Muscle layer of colon (tissue), 2 donors: ENCODE measurements around the gene PARD6B.

Experiments
- H3K27ac ChIP-seq: one replicate; pipeline ENCODE4 v1.7.0; 2013; ENCODE audit warnings: low read depth, mild to moderate bottlenecking, low read length, moderate library complexity
- H3K27me3 ChIP-seq, 2 donors: one replicate each; pipeline ENCODE4 v1.7.0; 2013; ENCODE audit warnings: low read length in 2 of 2, mild to moderate bottlenecking in 2 of 2; ENCODE audit not compliant: insufficient read depth in 2 of 2, control insufficient read depth in 1 of 2
- H3K36me3 ChIP-seq: one replicate; pipeline ENCODE4 v1.7.0; 2013; ENCODE audit warnings: mild to moderate bottlenecking, low read length; ENCODE audit not compliant: insufficient read depth
- H3K4me1 ChIP-seq: one replicate; pipeline ENCODE4 v1.7.0; 2013; ENCODE audit warnings: mild to moderate bottlenecking, low read length; ENCODE audit not compliant: insufficient read depth
- H3K4me3 ChIP-seq, 2 donors: one replicate each; pipeline ENCODE4 v1.7.0; 2013; ENCODE audit warnings: low read length in 2 of 2, low read depth in 1 of 2, mild to moderate bottlenecking in 1 of 2, moderate library complexity in 1 of 2
- H3K9ac ChIP-seq: one replicate; pipeline ENCODE4 v1.7.0; 2013; ENCODE audit warnings: low read length
- H3K9me3 ChIP-seq: one replicate; pipeline ENCODE4 v1.7.0; 2013; ENCODE audit warnings: mild to moderate bottlenecking, low read length
- donor health status: abdominal sarcoma.
- donor health status: Adenocarcinoma of cecum.

Gene PARD6B

GRCh38 chr20:50717974-50718761 lies 13.2 kb upstream of the PARD6B start:
- Histone ChIP-seq H3K27ac (no peak overlapping the region), H3K36me3 (no peaks in the 10 kb centered on the region), H3K4me3 (no peak overlapping the region), H3K27me3 (no peaks in the 10 kb centered on the region), H3K4me1 (no peaks in the 10 kb centered on the region), H3K9ac (no peak overlapping the region), H3K9me3 (no peaks in the 10 kb centered on the region)

- Histone ChIP-seq H3K27ac (no peak overlapping the region), H3K4me1 (no peaks in the 10 kb centered on the region), H3K36me3 (no peaks in the 10 kb centered on the region), H3K9me3 (no peaks in the 10 kb centered on the region), H3K4me3 (no peak overlapping the region), H3K27me3 (no peaks in the 10 kb centered on the region), H3K9ac (no peak overlapping the region)
Measured at GRCh38 chr20:50719328-50719727, 12.1 kb upstream of the PARD6B start.

GRCh38 chr20:50720026-50720425 lies 11.4 kb upstream of the PARD6B start:
- Histone ChIP-seq H3K27me3 (no peaks in the 10 kb centered on the region), H3K4me3 (no peak overlapping the region), H3K27ac (no peak overlapping the region), H3K9me3 (no peaks in the 10 kb centered on the region), H3K9ac (no peak overlapping the region), H3K36me3 (no peaks in the 10 kb centered on the region), H3K4me1 (peaks cover 1% of the 10 kb centered on the region)

GRCh38 chr20:50720582-50720981 lies 10.8 kb upstream of the PARD6B start:
- no peaks in the 10 kb centered on the region for H3K9me3 ChIP-seq
- H3K27ac ChIP-seq, result no peak overlapping the region
- H3K9ac ChIP-seq, result no peak overlapping the region
- H3K4me1 ChIP-seq, result peaks cover 6% of the 10 kb centered on the region
- no peak overlapping the region for H3K4me3 ChIP-seq
- H3K36me3 ChIP-seq, result no peaks in the 10 kb centered on the region
- H3K27me3 ChIP-seq, result no peaks in the 10 kb centered on the region

- Histone ChIP-seq H3K27me3 (no peaks in the 10 kb centered on the region), H3K36me3 (no peaks in the 10 kb centered on the region), H3K9me3 (no peaks in the 10 kb centered on the region), H3K9ac (no peak overlapping the region), H3K4me3 (no peak overlapping the region), H3K4me1 (peaks cover 6% of the 10 kb centered on the region), H3K27ac (no peak overlapping the region)
Measured at GRCh38 chr20:50721881-50722281, 9.5 kb upstream of the PARD6B start.

GRCh38 chr20:50722424-50723155 lies 8.8 kb upstream of the PARD6B start:
- Histone ChIP-seq H3K27me3 (no peaks in the 10 kb centered on the region), H3K27ac (no peak overlapping the region), H3K4me1 (peaks cover 6% of the 10 kb centered on the region), H3K9me3 (no peaks in the 10 kb centered on the region), H3K4me3 (no peak overlapping the region), H3K9ac (no peak overlapping the region), H3K36me3 (no peaks in the 10 kb centered on the region)

GRCh38 chr20:50723672-50724071 lies 7.7 kb upstream of the PARD6B start:
- Histone ChIP-seq H3K9me3 (no peaks in the 10 kb centered on the region), H3K4me1 (peaks cover 6% of the 10 kb centered on the region), H3K27ac (no peak overlapping the region), H3K36me3 (no peaks in the 10 kb centered on the region), H3K9ac (no peak overlapping the region), H3K4me3 (no peak overlapping the region), H3K27me3 (no peaks in the 10 kb centered on the region)

GRCh38 chr20:50724112-50724725 lies 7.2 kb upstream of the PARD6B start:
- H3K27me3 ChIP-seq, result no peaks in the 10 kb centered on the region
- H3K4me1 ChIP-seq, result peaks cover 6% of the 10 kb centered on the region
- H3K4me3 ChIP-seq, result no peak overlapping the region
- no peaks in the 10 kb centered on the region for H3K9me3 ChIP-seq
- H3K9ac ChIP-seq, result no peak overlapping the region
- H3K36me3 ChIP-seq, result no peaks in the 10 kb centered on the region
- peak overlapping the region; percentile 27 for H3K27ac ChIP-seq

GRCh38 chr20:50724851-50725723 lies 6.3 kb upstream of the PARD6B start:
- Histone ChIP-seq H3K9me3 (no peaks in the 10 kb centered on the region), H3K27me3 (no peaks in the 10 kb centered on the region), H3K36me3 (no peaks in the 10 kb centered on the region), H3K9ac (no peak overlapping the region), H3K4me3 (no peak overlapping the region), H3K4me1 (peaks cover 6% of the 10 kb centered on the region), H3K27ac (peak overlapping the region; percentile 27)

GRCh38 chr20:50725724-50726005 lies 5.7 kb upstream of the PARD6B start:
- Histone ChIP-seq H3K9me3 (no peaks in the 10 kb centered on the region), H3K4me1 (peaks cover 6% of the 10 kb centered on the region), H3K36me3 (no peaks in the 10 kb centered on the region), H3K4me3 (no peak overlapping the region), H3K27ac (no peak overlapping the region), H3K9ac (no peak overlapping the region), H3K27me3 (no peaks in the 10 kb centered on the region)
